ENCODE measurements around the gene CXXC5.

- no peak for TF ChIP-seq CTCF (IDR thresholded peaks at IDR 0.05; ENCODE audit: poor library complexity, severe bottlenecking)
- no peak for TF ChIP-seq POLR2AphosphoS5 (IDR thresholded peaks at IDR 0.05)
- TF ChIP-seq EZH2 (IDR thresholded peaks at IDR 0.05; ENCODE audit: borderline replicate concordance, insufficient read depth, low read length, poor library complexity, severe bottlenecking), result no peak
- no peak for TF ChIP-seq TAF1 (IDR thresholded peaks at IDR 0.05; ENCODE audit: low read depth)
- TF ChIP-seq RAD21 (conservative IDR thresholded peaks at IDR 0.05), result no peak
- no peak for TF ChIP-seq EP300 (conservative IDR thresholded peaks at IDR 0.05; ENCODE audit: poor library complexity, severe bottlenecking)
- TF ChIP-seq MXI1 (conservative IDR thresholded peaks at IDR 0.05; ENCODE audit: poor library complexity, severe bottlenecking), result no peak
- TF ChIP-seq SMC3 (conservative IDR thresholded peaks at IDR 0.05; ENCODE audit: poor library complexity), result no peak
Measured at GRCh38 chr5:139701056-139701741, 53.0 kb downstream of the CXXC5 start.

Data from neural cell (in vitro differentiated cells).